T-helper 1 cell treated with Interleukin-12 subunit alpha and Interleukin-12 subunit beta and Interleukin-4 antibody, amounts not matched to agents 30 μg/mL and 1 μg/mL, for 36 hours (primary cell): ENCODE measurements around the gene LETM1.

Experiments
- H3K27ac Mint-ChIP-seq: one replicate; pipeline ENCODE4 v1.8.0; 2021; ENCODE audit warnings: mild to moderate bottlenecking, mixed read lengths
- H3K27me3 Mint-ChIP-seq: one replicate; pipeline ENCODE4 v1.8.0; 2021; ENCODE audit warnings: low read depth, mixed read lengths
- H3K36me3 Mint-ChIP-seq: one replicate; pipeline ENCODE4 v1.8.0; 2021; ENCODE audit warnings: low read depth, mixed read lengths
- H3K4me1 Mint-ChIP-seq: one replicate; pipeline ENCODE4 v1.8.0; 2021; ENCODE audit warnings: low read depth, mixed read lengths
- H3K4me3 Mint-ChIP-seq: one replicate; pipeline ENCODE4 v1.8.0; 2021; ENCODE audit warnings: mild to moderate bottlenecking, moderate library complexity, mixed read lengths
- H3K9me3 Mint-ChIP-seq: one replicate; pipeline ENCODE4 v1.8.0; 2021; ENCODE audit warnings: mixed read lengths

The LETM1 gene

DNA sequence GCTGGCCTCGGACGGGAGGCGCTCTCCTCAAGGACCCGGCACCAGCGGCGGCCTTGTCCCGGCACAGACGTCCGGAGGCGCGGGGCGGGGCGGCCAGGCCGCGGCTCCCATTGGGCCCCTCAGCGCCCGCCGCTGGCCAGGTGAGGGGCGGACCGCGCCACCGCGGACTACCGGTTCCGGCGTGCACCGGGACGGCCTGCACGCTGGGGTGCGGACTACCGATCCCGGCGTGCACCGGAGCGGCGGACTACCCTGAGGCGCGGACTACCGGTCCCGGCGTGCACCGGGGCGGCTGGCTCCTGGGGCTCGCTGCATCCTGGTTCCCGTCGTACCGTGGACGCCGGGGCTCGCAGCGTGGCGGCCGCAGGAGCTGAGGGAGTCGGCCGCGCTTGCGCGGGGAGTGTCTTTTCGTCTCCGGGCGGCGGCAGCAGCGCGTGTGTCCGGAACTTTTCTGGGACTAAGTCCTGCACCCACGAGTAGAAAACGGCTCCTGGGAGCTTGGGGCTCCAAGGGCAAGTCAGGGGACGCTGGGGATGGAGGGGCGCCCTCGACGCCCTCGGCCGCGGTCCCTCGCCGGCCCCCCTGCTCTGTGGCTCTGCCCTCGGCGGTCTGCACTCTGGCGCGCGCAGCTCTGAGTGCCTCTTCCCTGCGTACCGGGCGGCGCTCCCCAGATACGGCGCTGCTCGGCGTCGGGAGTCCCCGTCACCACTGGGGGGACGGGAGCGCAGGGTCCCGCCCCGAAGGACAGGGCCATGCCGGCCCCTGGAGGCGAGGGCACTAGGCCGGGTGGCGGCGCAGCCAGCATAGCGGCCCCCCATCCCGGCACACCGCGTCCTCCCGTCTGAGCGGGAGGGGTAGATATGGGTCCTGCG is at the start of gene LETM1:
TSS of gene LETM1 (minus strand) at position 86 of the 872 bp plus-strand sequence. CDS start 206 bp downstream, outside the sequence.
- Mint-ChIP-seq H3K9me3 (no peaks in the 10 kb centered on the region), H3K27ac (peak within 1 kb of the TSS; percentile 85), H3K27me3 (no peaks in the 10 kb centered on the region), H3K36me3 (peaks cover 2% of the 10 kb centered on the region), H3K4me3 (peak within 1 kb of the TSS; percentile 92), H3K4me1 (peaks cover 21% of the 10 kb centered on the region)

- H3K36me3 Mint-ChIP-seq: peaks cover 39% of the 10 kb centered on the region
- H3K27me3 Mint-ChIP-seq: no peaks in the 10 kb centered on the region
- no peak overlapping the region for H3K27ac Mint-ChIP-seq
- peaks cover 47% of the 10 kb centered on the region for H3K4me1 Mint-ChIP-seq
- H3K4me3 Mint-ChIP-seq: no peak overlapping the region
- H3K9me3 Mint-ChIP-seq: no peaks in the 10 kb centered on the region
Measured at GRCh38 chr4:1904042-1904441, 48.1 kb upstream of the LETM1 start.

DNA sequence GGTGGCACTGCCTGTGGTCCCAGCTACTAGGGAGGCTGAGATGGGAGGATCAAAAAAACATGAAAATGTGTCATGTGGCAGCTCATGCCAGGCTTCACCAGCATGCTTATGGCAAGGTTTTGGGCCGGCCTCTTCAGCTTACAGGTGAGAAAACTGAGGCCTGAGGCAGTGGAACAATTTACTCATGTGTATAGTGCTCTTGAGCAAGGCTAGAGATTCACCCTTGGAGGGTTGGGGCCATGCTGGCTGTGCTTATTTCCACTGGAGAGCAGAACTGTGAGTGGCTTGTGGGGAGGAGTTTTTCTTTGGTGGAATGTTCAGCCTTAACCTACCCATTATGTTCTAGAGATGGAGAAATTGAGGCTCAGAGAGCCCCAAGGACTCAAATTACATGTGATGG is 47.1 kb upstream of the LETM1 start:
- Mint-ChIP-seq H3K27ac (peak overlapping the region; percentile 66), H3K4me1 (peaks cover 46% of the 10 kb centered on the region), H3K9me3 (no peaks in the 10 kb centered on the region), H3K27me3 (no peaks in the 10 kb centered on the region), H3K4me3 (no peak overlapping the region), H3K36me3 (peaks cover 43% of the 10 kb centered on the region)

GRCh38 chr4:1902243-1902642 is 46.3 kb upstream of the LETM1 start:
- no peaks in the 10 kb centered on the region for H3K9me3 Mint-ChIP-seq
- H3K27ac Mint-ChIP-seq: no peak overlapping the region
- H3K36me3 Mint-ChIP-seq: peaks cover 43% of the 10 kb centered on the region
- H3K4me3 Mint-ChIP-seq: no peak overlapping the region
- no peaks in the 10 kb centered on the region for H3K27me3 Mint-ChIP-seq
- peaks cover 44% of the 10 kb centered on the region for H3K4me1 Mint-ChIP-seq

DNA sequence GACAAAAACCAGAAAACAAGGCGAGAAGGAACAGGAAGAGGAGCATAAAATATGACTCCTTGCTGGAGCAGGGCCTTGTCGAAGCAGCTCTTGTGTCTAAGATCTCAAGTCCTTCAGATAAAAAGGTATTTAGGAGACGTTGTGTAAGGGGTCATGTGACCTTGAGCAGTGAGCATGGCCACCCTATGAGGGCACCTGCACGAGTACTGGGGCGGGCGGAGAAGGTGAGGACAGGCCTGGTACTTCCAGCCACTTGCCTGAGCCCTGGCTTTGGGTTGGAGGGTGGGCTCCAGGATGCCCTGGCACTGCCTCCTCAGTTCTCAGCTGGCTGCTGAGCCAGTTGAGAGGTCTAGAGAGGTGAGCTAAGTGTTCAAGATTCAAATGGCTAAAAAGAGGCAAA is 45.2 kb upstream of the LETM1 start:
- H3K4me3 Mint-ChIP-seq: no peak overlapping the region
- peaks cover 41% of the 10 kb centered on the region for H3K36me3 Mint-ChIP-seq
- peak overlapping the region; percentile 19 for H3K27ac Mint-ChIP-seq
- no peaks in the 10 kb centered on the region for H3K9me3 Mint-ChIP-seq
- H3K27me3 Mint-ChIP-seq: no peaks in the 10 kb centered on the region
- H3K4me1 Mint-ChIP-seq: peaks cover 38% of the 10 kb centered on the region

- no peaks in the 10 kb centered on the region for H3K9me3 Mint-ChIP-seq
- no peak overlapping the region for H3K4me3 Mint-ChIP-seq
- peaks cover 41% of the 10 kb centered on the region for H3K36me3 Mint-ChIP-seq
- H3K27ac Mint-ChIP-seq: peak overlapping the region; percentile 19
- no peaks in the 10 kb centered on the region for H3K27me3 Mint-ChIP-seq
- H3K4me1 Mint-ChIP-seq: peaks cover 36% of the 10 kb centered on the region
Measured at GRCh38 chr4:1900624-1901023, 44.7 kb upstream of the LETM1 start.

DNA sequence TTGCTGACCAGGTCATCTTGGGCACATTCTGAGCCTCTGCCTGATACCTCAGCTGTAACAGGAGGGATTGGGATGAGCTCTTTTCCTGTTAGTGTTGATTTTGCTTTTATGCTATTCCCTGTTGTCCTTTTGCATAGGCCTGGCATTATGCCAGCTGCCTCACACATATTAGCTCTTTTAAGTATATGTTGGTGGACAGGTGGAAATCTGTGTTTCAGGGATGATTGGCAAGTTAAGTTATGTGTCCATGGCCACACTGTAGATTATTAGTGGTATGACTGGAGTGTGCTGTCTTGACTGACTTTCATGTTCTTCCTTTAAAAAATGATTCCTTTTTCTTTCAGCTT is 44.1 kb upstream of the LETM1 start:
- Mint-ChIP-seq H3K9me3 (no peaks in the 10 kb centered on the region), H3K27ac (no peak overlapping the region), H3K4me1 (peaks cover 41% of the 10 kb centered on the region), H3K36me3 (peaks cover 38% of the 10 kb centered on the region), H3K27me3 (no peaks in the 10 kb centered on the region), H3K4me3 (no peak overlapping the region)

- H3K4me1 Mint-ChIP-seq: peaks cover 41% of the 10 kb centered on the region
Measured at GRCh38 chr4:1899149-1900086, 43.5 kb upstream of the LETM1 start.

DNA sequence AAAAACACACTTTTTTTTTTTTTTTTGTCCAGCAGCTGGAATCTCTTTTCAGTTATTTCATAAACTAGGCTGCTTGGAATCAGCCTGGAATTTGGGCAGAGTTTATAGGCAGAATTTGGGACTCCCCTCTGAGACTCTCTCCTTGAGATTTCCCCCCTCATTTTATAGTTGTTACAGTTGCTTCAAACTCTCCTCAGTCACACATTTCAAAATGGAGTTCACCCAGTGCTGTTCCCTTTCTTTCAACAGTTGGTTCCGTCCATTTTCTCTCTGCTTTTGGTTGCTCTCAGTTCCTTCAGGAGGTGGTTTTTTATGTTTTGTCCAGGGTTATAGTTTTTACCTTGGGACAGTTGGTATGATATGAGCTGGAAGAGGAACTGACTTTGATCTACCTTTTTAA is 42.7 kb upstream of the LETM1 start:
- no peak overlapping the region for H3K4me3 Mint-ChIP-seq
- H3K9me3 Mint-ChIP-seq: no peaks in the 10 kb centered on the region
- peaks cover 39% of the 10 kb centered on the region for H3K4me1 Mint-ChIP-seq
- H3K36me3 Mint-ChIP-seq: peaks cover 40% of the 10 kb centered on the region
- H3K27me3 Mint-ChIP-seq: no peaks in the 10 kb centered on the region
- H3K27ac Mint-ChIP-seq: peak overlapping the region; percentile 93

More at GRCh38 chr4:1899149-1900086, 43.5 kb upstream of the LETM1 start:
- peaks cover 38% of the 10 kb centered on the region for H3K36me3 Mint-ChIP-seq
- peak overlapping the region; percentile 93 for H3K27ac Mint-ChIP-seq
- peak overlapping the region; percentile 69 for H3K4me3 Mint-ChIP-seq
- no peaks in the 10 kb centered on the region for H3K9me3 Mint-ChIP-seq
- no peaks in the 10 kb centered on the region for H3K27me3 Mint-ChIP-seq

- Mint-ChIP-seq H3K36me3 (peaks cover 34% of the 10 kb centered on the region), H3K4me3 (no peak overlapping the region), H3K9me3 (no peaks in the 10 kb centered on the region), H3K27ac (peak overlapping the region; percentile 26), H3K4me1 (peaks cover 34% of the 10 kb centered on the region), H3K27me3 (no peaks in the 10 kb centered on the region)
Measured at GRCh38 chr4:1898007-1898406, 42.1 kb upstream of the LETM1 start.

DNA sequence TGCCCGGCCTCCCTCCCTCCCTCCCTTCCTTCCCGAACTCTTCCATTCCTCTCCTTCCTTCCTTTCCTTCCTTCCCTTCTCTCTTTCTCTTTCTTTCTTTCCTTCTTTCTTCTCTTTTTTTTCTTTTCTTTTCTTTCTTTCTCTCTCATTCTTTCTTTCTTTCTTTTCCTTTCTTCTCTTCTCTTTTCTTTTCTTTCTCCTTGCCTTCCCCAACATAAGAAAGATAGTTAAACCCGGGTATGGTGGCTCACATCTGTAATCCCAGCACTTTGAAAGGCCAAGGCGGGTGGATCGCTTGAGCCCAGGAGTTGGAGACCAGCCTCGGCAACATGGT is 40.7 kb upstream of the LETM1 start:
- no peaks in the 10 kb centered on the region for H3K9me3 Mint-ChIP-seq
- no peaks in the 10 kb centered on the region for H3K27me3 Mint-ChIP-seq
- peaks cover 27% of the 10 kb centered on the region for H3K36me3 Mint-ChIP-seq
- H3K4me1 Mint-ChIP-seq: peaks cover 35% of the 10 kb centered on the region
- no peak overlapping the region for H3K4me3 Mint-ChIP-seq
- peak overlapping the region; percentile 62 for H3K27ac Mint-ChIP-seq

DNA sequence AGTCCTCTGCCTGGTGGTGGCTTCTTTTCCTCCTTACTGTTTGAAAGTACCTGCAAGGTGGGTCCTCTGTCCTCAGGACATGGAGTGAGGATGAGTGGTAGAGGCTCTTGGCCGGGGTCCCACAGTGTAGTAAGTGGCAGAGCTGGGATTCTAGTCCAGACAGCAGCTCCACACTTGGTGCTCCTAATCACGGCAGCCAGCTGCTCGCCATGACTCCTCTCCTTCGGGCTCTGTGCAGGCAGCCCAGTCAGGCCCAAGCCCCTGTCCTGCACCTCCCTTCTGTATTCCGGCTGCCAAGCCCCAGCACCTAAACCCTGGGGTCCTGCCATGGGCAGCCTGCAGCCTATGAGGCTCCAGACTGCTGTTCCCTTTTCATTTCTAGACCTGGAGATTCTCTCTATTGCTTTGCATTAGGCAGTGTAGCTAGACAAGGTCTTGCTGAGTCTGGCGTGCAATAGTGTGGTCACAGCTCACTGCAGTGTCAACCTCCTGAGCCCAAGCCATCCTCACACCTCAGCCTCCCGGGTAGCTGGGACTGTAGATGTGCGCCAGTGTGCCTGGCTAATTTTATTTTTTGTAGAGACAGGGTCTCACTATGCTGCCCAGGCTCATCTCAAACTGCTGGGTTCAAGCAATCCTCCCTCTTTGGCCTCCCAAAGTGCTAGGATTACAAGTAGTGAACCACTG is 40.2 kb upstream of the LETM1 start:
- H3K9me3 Mint-ChIP-seq: no peaks in the 10 kb centered on the region
- no peak overlapping the region for H3K27ac Mint-ChIP-seq
- peaks cover 35% of the 10 kb centered on the region for H3K4me1 Mint-ChIP-seq

GRCh38 chr4:1890979-1891570 is 35.1 kb upstream of the LETM1 start:
- Mint-ChIP-seq H3K4me1 (peaks cover 23% of the 10 kb centered on the region), H3K4me3 (no peak overlapping the region), H3K27ac (no peak overlapping the region)

More for the DNA sequence above, 40.2 kb upstream of the LETM1 start:
- H3K36me3 Mint-ChIP-seq: peaks cover 23% of the 10 kb centered on the region
- no peaks in the 10 kb centered on the region for H3K27me3 Mint-ChIP-seq
- no peak overlapping the region for H3K4me3 Mint-ChIP-seq

GRCh38 chr4:1887052-1887451 is 31.1 kb upstream of the LETM1 start:
- H3K27me3 Mint-ChIP-seq: no peaks in the 10 kb centered on the region
- peaks cover 27% of the 10 kb centered on the region for H3K4me1 Mint-ChIP-seq
- no peaks in the 10 kb centered on the region for H3K9me3 Mint-ChIP-seq
- H3K27ac Mint-ChIP-seq: peak overlapping the region; percentile 77
- no peak overlapping the region for H3K4me3 Mint-ChIP-seq
- H3K36me3 Mint-ChIP-seq: peaks cover 16% of the 10 kb centered on the region

More at GRCh38 chr4:1890979-1891570, 35.1 kb upstream of the LETM1 start:
- Mint-ChIP-seq H3K9me3 (no peaks in the 10 kb centered on the region), H3K36me3 (peaks cover 16% of the 10 kb centered on the region), H3K27me3 (no peaks in the 10 kb centered on the region)
